Smooth muscle cell (in vitro differentiated cells): ENCODE measurements around the gene DIP2C. TPM values are rescaled to one million over a fixed set of nuclear protein-coding genes. Genes with fewer than 3 reads are reported as not detected.

Experiments
- DNase-seq: peaks from one replicate; lab custom pipeline; 2025; ENCODE audit not compliant: unreplicated experiment; lab: John Stamatoyannopoulos, UW
- H2AFZ ChIP-seq: fragments of 200-600 bp; sonication (generic); 2 replicates; pipeline ENCODE4 v1.6.0; 2016; ENCODE audit warnings: antibody characterized with exemption, low read depth, mild to moderate bottlenecking
- H3F3A ChIP-seq: fragments of 200-600 bp; sonication (generic); 2 replicates; pipeline ENCODE4 v1.6.0; 2017; ENCODE audit warnings: antibody characterized with exemption, low read depth
- H3K27ac ChIP-seq: fragments of 200-600 bp; sonication (generic); 2 replicates; pipeline ENCODE4 v1.5.1; 2016; ENCODE audit warnings: low read depth, mild to moderate bottlenecking
- H3K27me3 ChIP-seq: fragments of 200-600 bp; sonication (generic); 2 replicates; pipeline ENCODE4 v1.6.1; 2016; ENCODE audit warnings: low read depth, mild to moderate bottlenecking
- H3K36me3 ChIP-seq: fragments of 200-600 bp; sonication (generic); 2 replicates; pipeline ENCODE4 v1.5.1; 2016; ENCODE audit warnings: low read depth
- H3K4me1 ChIP-seq: fragments of 200-600 bp; sonication (generic); 2 replicates; pipeline ENCODE4 v1.5.1; 2016; ENCODE audit warnings: low read depth
- H3K4me2 ChIP-seq: fragments of 200-600 bp; sonication (generic); 2 replicates; pipeline ENCODE4 v1.6.0; 2016; ENCODE audit warnings: mild to moderate bottlenecking
- H3K4me3 ChIP-seq: fragments of 200-600 bp; sonication (generic); 2 replicates; pipeline ENCODE4 v1.5.1; 2016; ENCODE audit warnings: mild to moderate bottlenecking
- H3K79me2 ChIP-seq: fragments of 200-600 bp; sonication (generic); 2 replicates; pipeline ENCODE4 v1.6.0; 2016; ENCODE audit warnings: low read depth, mild to moderate bottlenecking
- H3K9ac ChIP-seq: fragments of 200-600 bp; sonication (generic); 2 replicates; pipeline ENCODE4 v1.6.0; 2016; ENCODE audit warnings: low read depth
- H3K9me3 ChIP-seq: fragments of 200-600 bp; sonication (generic); replicated peaks from 2 replicates; pipeline ENCODE4 v1.5.1; 2016; ENCODE audit warnings: low read depth
- H4K20me1 ChIP-seq: fragments of 200-600 bp; sonication (generic); 2 replicates; pipeline ENCODE4 v1.6.0; 2016; ENCODE audit warnings: low read depth
- WGBS: methylation state at CpG from one replicate; pipeline ENCODE4 v1.1.7; 2016; ENCODE audit warnings: low lambda C conversion rate; 5-methylcytosine and 5-hydroxymethylcytosine counted together
- polyA plus RNA-seq: library from polyadenylated mRNA; unstranded; fragments of >200 nt; fragmentation: Nextera tagmentation; extraction: Ambion mirVana; gene quantifications from 2 replicates; pipeline ENCODE4 v1.2.1, GENCODE V29; 2016
- total RNA-seq: library from RNA; depleted of rRNA; stranded (reverse); fragments of >200 nt; gene quantifications from 2 replicates; pipeline ENCODE4 v1.2.3, GENCODE V29; 2014
- TF ChIP-seq, protein P1 (sequence below): fragments of 200-600 bp; sonication (generic); IDR thresholded peaks from 2 replicates; pipeline ENCODE4 v1.5.1; 2017; ENCODE audit warnings: borderline replicate concordance, mild to moderate bottlenecking, antibody characterized with exemption; ENCODE audit not compliant: insufficient read depth, poor library complexity, severe bottlenecking

The DIP2C gene
- total and polyA plus RNA-seq, 2 experiments from 2014 or later: 14.9 to 15.3 TPM

DNA sequence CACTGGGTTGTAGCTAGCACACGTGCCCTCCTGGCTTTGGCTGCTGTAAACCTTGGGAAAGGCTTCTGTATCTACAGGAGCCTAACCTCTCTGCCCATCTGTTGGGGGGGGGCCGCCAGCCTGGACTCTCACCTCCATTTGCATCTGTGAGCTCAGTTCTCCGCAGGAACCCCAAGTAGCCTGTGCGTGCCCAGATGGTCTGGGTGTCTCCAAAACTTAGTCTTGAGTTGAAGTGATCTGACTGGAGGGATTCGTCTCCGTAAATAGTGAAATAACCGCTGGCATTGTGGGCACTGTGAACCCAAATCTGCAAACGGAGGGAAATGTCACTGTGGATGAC, 406.4 kb downstream of the DIP2C start:
- TF ChIP-seq, protein P1, sequence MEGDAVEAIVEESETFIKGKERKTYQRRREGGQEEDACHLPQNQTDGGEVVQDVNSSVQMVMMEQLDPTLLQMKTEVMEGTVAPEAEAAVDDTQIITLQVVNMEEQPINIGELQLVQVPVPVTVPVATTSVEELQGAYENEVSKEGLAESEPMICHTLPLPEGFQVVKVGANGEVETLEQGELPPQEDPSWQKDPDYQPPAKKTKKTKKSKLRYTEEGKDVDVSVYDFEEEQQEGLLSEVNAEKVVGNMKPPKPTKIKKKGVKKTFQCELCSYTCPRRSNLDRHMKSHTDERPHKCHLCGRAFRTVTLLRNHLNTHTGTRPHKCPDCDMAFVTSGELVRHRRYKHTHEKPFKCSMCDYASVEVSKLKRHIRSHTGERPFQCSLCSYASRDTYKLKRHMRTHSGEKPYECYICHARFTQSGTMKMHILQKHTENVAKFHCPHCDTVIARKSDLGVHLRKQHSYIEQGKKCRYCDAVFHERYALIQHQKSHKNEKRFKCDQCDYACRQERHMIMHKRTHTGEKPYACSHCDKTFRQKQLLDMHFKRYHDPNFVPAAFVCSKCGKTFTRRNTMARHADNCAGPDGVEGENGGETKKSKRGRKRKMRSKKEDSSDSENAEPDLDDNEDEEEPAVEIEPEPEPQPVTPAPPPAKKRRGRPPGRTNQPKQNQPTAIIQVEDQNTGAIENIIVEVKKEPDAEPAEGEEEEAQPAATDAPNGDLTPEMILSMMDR: no peak
- Histone ChIP-seq H3K36me3 (no peaks in the 10 kb centered on the region), H3K9me3 (no peaks in the 10 kb centered on the region)

DNA sequence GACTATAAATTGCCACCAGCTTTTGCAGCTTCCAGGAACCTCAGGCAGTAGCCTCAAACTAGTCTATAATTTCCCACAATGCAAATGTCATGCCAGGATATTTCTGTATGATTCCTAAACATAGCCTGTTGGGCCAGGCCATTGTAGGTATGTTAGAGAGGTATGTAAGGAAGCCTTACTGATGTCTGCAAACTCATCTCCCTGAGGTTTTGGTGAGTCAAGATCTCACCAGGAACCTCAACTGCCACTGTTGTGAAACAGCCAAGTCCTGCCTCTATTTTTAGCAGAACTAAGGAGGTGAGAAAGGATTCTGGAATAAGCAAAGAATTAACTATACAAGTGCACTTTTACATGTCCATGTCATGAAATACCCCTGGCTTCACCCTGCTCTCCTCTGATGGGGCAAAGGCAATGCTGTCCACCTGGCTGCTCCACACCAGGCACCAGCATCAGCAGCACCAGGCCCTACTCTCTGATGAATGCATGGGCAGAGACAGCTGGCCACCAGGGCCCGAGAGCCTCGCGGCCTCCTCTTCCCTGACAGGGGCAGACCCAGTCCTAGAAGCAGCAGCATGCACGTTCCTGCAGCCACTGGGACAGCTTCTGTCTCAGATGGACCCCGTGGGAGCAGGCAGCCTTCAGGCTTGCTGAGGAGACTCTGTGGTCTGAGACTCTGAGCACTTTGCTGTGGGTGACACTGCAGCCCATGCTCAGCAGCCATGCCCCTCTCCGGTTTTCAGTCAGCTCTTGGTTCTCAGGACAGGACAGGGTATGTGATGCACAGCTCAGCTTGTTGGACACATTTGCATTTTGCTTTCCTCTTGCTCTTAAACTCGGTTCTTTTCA, 407.0 kb downstream of the DIP2C start:
- H3K27ac ChIP-seq: no peak overlapping the region
- WGBS: 82% methylated on average over 7 of the region's 7 CpGs
- no peak overlapping the region for H3K4me2 ChIP-seq

More for the DNA sequence above, 406.4 kb downstream of the DIP2C start:
- Histone ChIP-seq H3K27ac (no peak overlapping the region), H2AFZ (no peak overlapping the region), H4K20me1 (no peaks in the 10 kb centered on the region), H3K9ac (no peak overlapping the region), H3K4me1 (no peaks in the 10 kb centered on the region), H3F3A (no peaks in the 10 kb centered on the region), H3K4me2 (no peak overlapping the region), H3K27me3 (no peaks in the 10 kb centered on the region), H3K79me2 (no peaks in the 10 kb centered on the region), H3K4me3 (no peak overlapping the region)
- 96% methylated on average over 8 of the region's 8 CpGs for WGBS
- DNase-seq: no peak

DNA sequence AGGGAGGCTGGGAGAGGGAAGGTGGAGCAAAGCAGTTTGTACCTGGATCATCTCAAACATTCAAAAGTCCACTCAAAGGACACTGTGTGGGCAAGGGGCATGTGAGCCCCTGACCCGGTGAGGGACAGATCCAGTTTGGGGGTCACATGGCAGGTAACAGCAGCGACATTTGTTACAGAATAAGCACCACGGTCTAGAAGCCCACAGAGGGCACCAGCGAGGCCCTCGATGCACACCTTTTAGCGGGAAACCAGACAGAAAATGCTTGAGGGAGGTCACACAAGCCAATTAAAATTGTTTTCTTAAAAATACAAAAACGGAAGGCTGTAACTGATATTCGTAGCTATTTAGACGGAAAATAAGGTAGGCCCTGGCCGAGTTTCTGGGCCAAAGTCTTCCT, 409.8 kb downstream of the DIP2C start:
- no peak overlapping the region for H3K9ac ChIP-seq
- WGBS: 83% methylated on average over 10 of the region's 10 CpGs
- no peak for DNase-seq
- H2AFZ ChIP-seq: no peak overlapping the region
- H3K4me2 ChIP-seq: no peak overlapping the region
- H3F3A ChIP-seq: no peaks in the 10 kb centered on the region
- TF ChIP-seq, protein P1: no peak
- no peaks in the 10 kb centered on the region for H3K36me3 ChIP-seq
- no peak overlapping the region for H3K27ac ChIP-seq
- H3K4me3 ChIP-seq: no peak overlapping the region
- no peaks in the 10 kb centered on the region for H4K20me1 ChIP-seq
- no peaks in the 10 kb centered on the region for H3K9me3 ChIP-seq
- no peaks in the 10 kb centered on the region for H3K79me2 ChIP-seq
- no peaks in the 10 kb centered on the region for H3K4me1 ChIP-seq
- no peaks in the 10 kb centered on the region for H3K27me3 ChIP-seq

More for the DNA sequence above, 407.0 kb downstream of the DIP2C start:
- H3K79me2 ChIP-seq: no peaks in the 10 kb centered on the region
- TF ChIP-seq, protein P1: no peak
- H3K4me3 ChIP-seq: no peak overlapping the region
- no peak overlapping the region for H2AFZ ChIP-seq
- no peaks in the 10 kb centered on the region for H3K27me3 ChIP-seq
- no peaks in the 10 kb centered on the region for H3K36me3 ChIP-seq
- no peak overlapping the region for H3K9ac ChIP-seq
- no peaks in the 10 kb centered on the region for H3K9me3 ChIP-seq
- H3K4me1 ChIP-seq: no peaks in the 10 kb centered on the region
- no peaks in the 10 kb centered on the region for H4K20me1 ChIP-seq
- H3F3A ChIP-seq: no peaks in the 10 kb centered on the region
- no peak for DNase-seq

DNA sequence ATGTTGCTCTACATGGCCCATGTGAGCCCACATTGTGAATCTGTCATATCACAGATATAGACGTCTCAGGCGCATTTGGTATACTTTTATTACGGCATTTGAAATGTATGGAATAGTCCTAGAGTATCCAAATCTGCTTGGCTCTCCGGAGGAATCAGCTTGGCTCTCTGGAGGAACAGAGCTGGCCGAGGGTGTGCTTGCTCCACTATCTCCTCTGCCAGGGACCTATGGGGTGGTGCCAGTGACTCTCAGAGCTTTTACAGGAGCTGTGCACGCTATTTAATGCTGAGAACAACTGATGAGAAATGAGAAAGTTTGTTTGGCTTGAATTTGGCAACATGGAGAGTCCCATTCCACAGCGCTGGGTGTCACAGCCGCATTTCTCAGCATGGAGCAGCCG, 410.2 kb downstream of the DIP2C start:
- no peaks in the 10 kb centered on the region for H4K20me1 ChIP-seq
- no peaks in the 10 kb centered on the region for H3K27me3 ChIP-seq
- no peak overlapping the region for H3K4me3 ChIP-seq
- H3F3A ChIP-seq: no peaks in the 10 kb centered on the region
- no peaks in the 10 kb centered on the region for H3K4me1 ChIP-seq
- H3K9ac ChIP-seq: no peak overlapping the region
- H3K9me3 ChIP-seq: no peaks in the 10 kb centered on the region
- no peak overlapping the region for H2AFZ ChIP-seq
- H3K36me3 ChIP-seq: no peaks in the 10 kb centered on the region
- no peak for DNase-seq
- WGBS: 96% methylated on average over 9 of the region's 9 CpGs
- TF ChIP-seq, protein P1: no peak
- H3K4me2 ChIP-seq: no peak overlapping the region
- H3K79me2 ChIP-seq: no peaks in the 10 kb centered on the region
- no peak overlapping the region for H3K27ac ChIP-seq
